Measurements from ENCODE around the gene KRTAP12-1. TPM values are rescaled to one million over a fixed set of nuclear protein-coding genes. Genes with fewer than 3 reads are reported as not detected.

The KRTAP12-1 gene
- total RNA-seq, 3 donors from 2014 or later: not detected

GRCh38 chr21:44718093-44718492, 36.1 kb upstream of the KRTAP12-1 start:
- peaks cover 54% of the 10 kb centered on the region for H3K27me3 Mint-ChIP-seq (ENCODE audit: low read depth)
- H3K9me3 Mint-ChIP-seq: no peaks in the 10 kb centered on the region
- H3K36me3 Mint-ChIP-seq (ENCODE audit: insufficient read depth): no peaks in the 10 kb centered on the region
- ATAC-seq (no peak), DNase-seq (no peak)
- H3K4me1 Mint-ChIP-seq (ENCODE audit: low read depth): peaks cover 5% of the 10 kb centered on the region
- no peak overlapping the region for H3K4me3 Mint-ChIP-seq

GRCh38 chr21:44716984-44717383, 35.0 kb upstream of the KRTAP12-1 start:
- ATAC-seq (no peak), DNase-seq (no peak)
- Mint-ChIP-seq H3K36me3 (ENCODE audit: insufficient read depth) (no peaks in the 10 kb centered on the region), H3K4me1 (ENCODE audit: low read depth) (peaks cover 2% of the 10 kb centered on the region), H3K27me3 (ENCODE audit: low read depth) (peaks cover 57% of the 10 kb centered on the region), H3K4me3 (no peak overlapping the region), H3K9me3 (no peaks in the 10 kb centered on the region)

GRCh38 chr21:44714905-44715304, 32.9 kb upstream of the KRTAP12-1 start:
- H3K4me3 Mint-ChIP-seq: no peak overlapping the region
- no peak for ATAC-seq
- peaks cover 16% of the 10 kb centered on the region for H3K4me1 Mint-ChIP-seq (ENCODE audit: low read depth)
- peaks cover 59% of the 10 kb centered on the region for H3K27me3 Mint-ChIP-seq (ENCODE audit: low read depth)
- DNase-seq: no peak
- H3K9me3 Mint-ChIP-seq: no peaks in the 10 kb centered on the region
- no peaks in the 10 kb centered on the region for H3K36me3 Mint-ChIP-seq (ENCODE audit: insufficient read depth)

GRCh38 chr21:44713846-44714245, 31.9 kb upstream of the KRTAP12-1 start:
- Mint-ChIP-seq H3K36me3 (ENCODE audit: insufficient read depth) (no peaks in the 10 kb centered on the region), H3K27me3 (ENCODE audit: low read depth) (peaks cover 62% of the 10 kb centered on the region), H3K4me1 (ENCODE audit: low read depth) (peaks cover 26% of the 10 kb centered on the region), H3K9me3 (no peaks in the 10 kb centered on the region), H3K4me3 (no peak overlapping the region)
- DNase-seq (no peak), ATAC-seq (no peak)

GRCh38 chr21:44713130-44713529, 31.2 kb upstream of the KRTAP12-1 start:
- Mint-ChIP-seq H3K4me1 (ENCODE audit: low read depth) (peaks cover 29% of the 10 kb centered on the region), H3K9me3 (no peaks in the 10 kb centered on the region), H3K4me3 (no peak overlapping the region), H3K36me3 (ENCODE audit: insufficient read depth) (no peaks in the 10 kb centered on the region), H3K27me3 (ENCODE audit: low read depth) (peaks cover 62% of the 10 kb centered on the region)
- DNase-seq (no peak), ATAC-seq (no peak)

GRCh38 chr21:44712203-44713028, 30.5 kb upstream of the KRTAP12-1 start:
- H3K27me3 Mint-ChIP-seq (ENCODE audit: low read depth): peaks cover 68% of the 10 kb centered on the region
- H3K4me1 Mint-ChIP-seq (ENCODE audit: low read depth): peaks cover 29% of the 10 kb centered on the region
- ATAC-seq: no peak
- H3K9me3 Mint-ChIP-seq: no peaks in the 10 kb centered on the region
- no peaks in the 10 kb centered on the region for H3K36me3 Mint-ChIP-seq (ENCODE audit: insufficient read depth)
- DNase-seq: no peak
- no peak overlapping the region for H3K4me3 Mint-ChIP-seq

- no peaks in the 10 kb centered on the region for H3K36me3 Mint-ChIP-seq (ENCODE audit: insufficient read depth)
- ATAC-seq: no peak
- peak within 1 kb of the TSS; percentile 27 for H3K4me3 Mint-ChIP-seq
- DNase-seq: no peak
- H3K9me3 Mint-ChIP-seq: no peaks in the 10 kb centered on the region
- H3K4me1 Mint-ChIP-seq (ENCODE audit: low read depth): peaks cover 29% of the 10 kb centered on the region
- peaks cover 75% of the 10 kb centered on the region for H3K27me3 Mint-ChIP-seq (ENCODE audit: low read depth)
Measured at GRCh38 chr21:44711327-44712202, 29.6 kb upstream of the KRTAP12-1 start, which contains the start of gene TSPEAR. Gene TSPEAR (minus strand): TSS chr21:44711572. CDS start chr21:44711514, 58 bp downstream.

GRCh38 chr21:44710756-44711326, 28.9 kb upstream of the KRTAP12-1 start:
- Mint-ChIP-seq H3K36me3 (ENCODE audit: insufficient read depth) (no peaks in the 10 kb centered on the region), H3K27me3 (ENCODE audit: low read depth) (peaks cover 79% of the 10 kb centered on the region), H3K4me3 (peak overlapping the region; percentile 27), H3K9me3 (peaks cover 2% of the 10 kb centered on the region), H3K4me1 (ENCODE audit: low read depth) (peaks cover 29% of the 10 kb centered on the region)
- DNase-seq: no peak
- peak; percentile 12 to 25 for ATAC-seq

GRCh38 chr21:44710294-44710665, 28.3 kb upstream of the KRTAP12-1 start:
- Mint-ChIP-seq H3K9me3 (peaks cover 6% of the 10 kb centered on the region), H3K4me1 (ENCODE audit: low read depth) (peaks cover 29% of the 10 kb centered on the region), H3K36me3 (ENCODE audit: insufficient read depth) (no peaks in the 10 kb centered on the region), H3K4me3 (no peak overlapping the region), H3K27me3 (ENCODE audit: low read depth) (peaks cover 85% of the 10 kb centered on the region)
- no peak for DNase-seq
- peak in 1 of 2 donors; percentile 12 for ATAC-seq

- no peaks in the 10 kb centered on the region for H3K36me3 Mint-ChIP-seq (ENCODE audit: insufficient read depth)
- DNase-seq: no peak
- peak; percentile 41 to 44 for ATAC-seq
- peaks cover 11% of the 10 kb centered on the region for H3K9me3 Mint-ChIP-seq
- peaks cover 27% of the 10 kb centered on the region for H3K4me1 Mint-ChIP-seq (ENCODE audit: low read depth)
- H3K27me3 Mint-ChIP-seq (ENCODE audit: low read depth): peaks cover 88% of the 10 kb centered on the region
- H3K4me3 Mint-ChIP-seq: peak overlapping the region; percentile 24
Measured at GRCh38 chr21:44709426-44710293, 27.7 kb upstream of the KRTAP12-1 start.

GRCh38 chr21:44708866-44709425, 27.0 kb upstream of the KRTAP12-1 start:
- Mint-ChIP-seq H3K4me3 (peak overlapping the region; percentile 24), H3K9me3 (peaks cover 11% of the 10 kb centered on the region), H3K27me3 (ENCODE audit: low read depth) (peaks cover 89% of the 10 kb centered on the region), H3K36me3 (ENCODE audit: insufficient read depth) (no peaks in the 10 kb centered on the region), H3K4me1 (ENCODE audit: low read depth) (peaks cover 27% of the 10 kb centered on the region)
- no peak for DNase-seq
- ATAC-seq: no peak

GRCh38 chr21:44708213-44708865, 26.4 kb upstream of the KRTAP12-1 start:
- no peak for DNase-seq
- peaks cover 11% of the 10 kb centered on the region for H3K9me3 Mint-ChIP-seq

More at GRCh38 chr21:44708213-44708865, 26.4 kb upstream of the KRTAP12-1 start:
- Mint-ChIP-seq H3K4me3 (no peak overlapping the region), H3K27me3 (ENCODE audit: low read depth) (peaks cover 87% of the 10 kb centered on the region), H3K36me3 (ENCODE audit: insufficient read depth) (no peaks in the 10 kb centered on the region), H3K4me1 (ENCODE audit: low read depth) (peaks cover 27% of the 10 kb centered on the region)
- ATAC-seq: no peak
